ENCODE data around the gene PITPNM3. TPM values are rescaled to one million over a fixed set of nuclear protein-coding genes. Genes with fewer than 3 reads are reported as not detected.

Gene PITPNM3
- total and polyA plus RNA-seq, 2 experiments from 2014 or later = 1.0 to 1.5 TPM

- no peak for TF ChIP-seq REST (IDR thresholded peaks at IDR 0.05; ENCODE audit: unreplicated experiment)
- no peak for TF ChIP-seq JUNB (IDR thresholded peaks at IDR 0.05; ENCODE audit: unreplicated experiment)
- TF ChIP-seq EZH2phosphoT487 (IDR thresholded peaks at IDR 0.05; ENCODE audit: unreplicated experiment) = no peak
Measured at GRCh38 chr17:6442775-6443174, 113.6 kb downstream of the PITPNM3 start (continued).

- H3K4me3 ChIP-seq = no peak overlapping the region
- no peaks in the 10 kb centered on the region for H3K36me3 ChIP-seq (ENCODE audit: insufficient read depth)
- H3K27ac ChIP-seq (ENCODE audit: low read depth) = no peak overlapping the region
- DNase-seq (ENCODE audit: low spot score) = peak; percentile 53
- H2AFZ ChIP-seq = peak overlapping the region; percentile 70
- Mint-ChIP-seq H3K4me1 (peaks cover 49% of the 10 kb centered on the region), H3K36me3 (ENCODE audit: low read depth) (peaks cover 13% of the 10 kb centered on the region), H3K9me3 (peaks cover 12% of the 10 kb centered on the region), H3K4me3 (no peak overlapping the region), H3K27me3 (ENCODE audit: insufficient read depth, low read depth, poor library complexity) (peaks cover 10% of the 10 kb centered on the region), H3K27ac (no peak overlapping the region)
- H3K79me2 ChIP-seq (replicated peaks; ENCODE audit: insufficient read depth) = peaks cover 6% of the 10 kb centered on the region
- 0 out of 2 replicates have a peak, but pooled peaks cover 3% of the 10 kb centered on the region for H3F3A ChIP-seq (replicated peaks; ENCODE audit: low read depth)
- H3K27me3 ChIP-seq (ENCODE audit: insufficient read depth) = no peaks in the 10 kb centered on the region
- no peak for ATAC-seq
- no peaks in the 10 kb centered on the region for H4K20me1 ChIP-seq (replicated peaks; ENCODE audit: insufficient read depth)
- peak overlapping the region; percentile 24 for H3K4me2 ChIP-seq
- peaks cover 31% of the 10 kb centered on the region for H3K4me1 ChIP-seq (ENCODE audit: insufficient read depth)
- 0 out of 2 replicates have a peak, but pooled peaks cover 3% of the 10 kb centered on the region for H3K9me2 ChIP-seq (ENCODE audit: insufficient read depth)
- TF ChIP-seq ZNF462 (CRISPR knock-in tag; IDR thresholded peaks at IDR 0.05) = no peak
- TF ChIP-seq NANOG (IDR thresholded peaks at IDR 0.05; ENCODE audit: borderline replicate concordance) = no peak
- TF ChIP-seq EZH2 (IDR thresholded peaks at IDR 0.05; ENCODE audit: low read depth, unreplicated experiment) = no peak
- TF ChIP-seq POLR2AphosphoS5 (IDR thresholded peaks at IDR 0.05; ENCODE audit: low read depth) = no peak
- TF ChIP-seq REST (IDR thresholded peaks at IDR 0.05; ENCODE audit: unreplicated experiment) = no peak
- TF ChIP-seq ZNF114 (CRISPR knock-in tag; IDR thresholded peaks at IDR 0.05) = no peak
- TF ChIP-seq JUNB (IDR thresholded peaks at IDR 0.05; ENCODE audit: unreplicated experiment) = no peak
- no peak for TF ChIP-seq EZH2phosphoT487 (IDR thresholded peaks at IDR 0.05; ENCODE audit: unreplicated experiment)
- TF ChIP-seq ETS1 (IDR thresholded peaks at IDR 0.05) = no peak
- TF ChIP-seq STAT1 (IDR thresholded peaks at IDR 0.05; ENCODE audit: unreplicated experiment) = no peak
- TF ChIP-seq CREB1 (CRISPR knock-in tag; IDR thresholded peaks at IDR 0.05; ENCODE audit: low read depth) = no peak
Measured at GRCh38 chr17:6439951-6440350, 116.4 kb downstream of the PITPNM3 start.
